NB4 (cell line): Measurements from ENCODE around the gene NFATC2IP.

ENCODE experiments used
- CTCF ChIP-seq: IDR thresholded peaks from one replicate; pipeline ENCODE4 v1.5.1; 2012; ENCODE audit warnings: low read depth, low read length
- POLR2A ChIP-seq: IDR thresholded peaks from 2 replicates; pipeline ENCODE4 v1.6.1; 2011; ENCODE audit warnings: mild to moderate bottlenecking; ENCODE audit not compliant: insufficient read length; ENCODE audit errors: extremely low read depth

- no peak for TF ChIP-seq CTCF
- TF ChIP-seq POLR2A, result no peak
Measured at GRCh38 chr16:28923231-28923587, 27.5 kb upstream of the NFATC2IP start.
